K562 (cell line): ENCODE data around the gene UBE2D3. TPM values are rescaled to one million over a fixed set of nuclear protein-coding genes. Genes with fewer than 3 reads are reported as not detected.

Experiments used
- ADNP ChIP-seq: fragments of 200-800 bp; sonication (Bioruptor generic); IDR thresholded peaks from 2 replicates; pipeline ENCODE4 v1.6.1; 2016; ENCODE audit warnings: missing genetic modification characterization, missing compliant biosample characterization
- ARID4B ChIP-seq: sonication (generic); formaldehyde crosslinking; IDR thresholded peaks from 2 replicates; pipeline ENCODE4 v1.8.0; 2022; ENCODE audit warnings: mild to moderate bottlenecking, missing genetic modification reagents
- BDP1 ChIP-seq: IDR thresholded peaks from 3 replicates; pipeline ENCODE4 v1.6.1; 2011; ENCODE audit not compliant: insufficient read length, insufficient read depth
- BRF2 ChIP-seq: IDR thresholded peaks from 3 replicates; pipeline ENCODE4 v1.6.1; 2011; ENCODE audit warnings: borderline replicate concordance, mild to moderate bottlenecking; ENCODE audit not compliant: insufficient read length, insufficient read depth
- ELF4 ChIP-seq: fragments of 450-650 bp; formaldehyde crosslinking; IDR thresholded peaks from 2 replicates; pipeline ENCODE4 v1.4.0; 2022; ENCODE audit warnings: missing genetic modification characterization
- EZH2 ChIP-seq: IDR thresholded peaks from 2 replicates; pipeline ENCODE4 v1.6.1; 2012; ENCODE audit warnings: low read depth, mild to moderate bottlenecking, inconsistent platforms, low read length, borderline replicate concordance
- GTF2E2 ChIP-seq: fragments of 200-800 bp; sonication (Bioruptor generic); IDR thresholded peaks from 2 replicates; pipeline ENCODE4 v1.6.1; 2016; ENCODE audit warnings: missing genetic modification characterization, missing compliant biosample characterization
- HNRNPL ChIP-seq: fragments of 200-400 bp; formaldehyde crosslinking; IDR thresholded peaks from 2 replicates; pipeline ENCODE4 v1.6.1; 2017; ENCODE audit warnings: low read depth, mild to moderate bottlenecking, low read length
- KDM1A ChIP-seq, 2 experiments: fragments of 450-650 bp; IDR thresholded peaks; 2 replicates each; pipeline ENCODE4 v1.6.1; 2016; ENCODE audit warnings: mild to moderate bottlenecking in 2 of 2
- MAFG ChIP-seq: fragments of 450-650 bp; conservative IDR thresholded peaks from 2 replicates; pipeline ENCODE4 v1.6.1; 2016; ENCODE audit warnings: missing genetic modification characterization, missing compliant biosample characterization
- NFE2 ChIP-seq: IDR thresholded peaks from 2 replicates; pipeline ENCODE4 v1.6.1; 2014; ENCODE audit warnings: antibody characterized with exemption, low read depth
- PHF21A ChIP-seq: fragments of 450-650 bp; IDR thresholded peaks from 2 replicates; pipeline ENCODE4 v1.6.1; 2017; ENCODE audit warnings: low read depth, borderline replicate concordance
- PTRF ChIP-seq: fragments of 450-650 bp; IDR thresholded peaks from 2 replicates; pipeline ENCODE4 v1.6.1; 2016; ENCODE audit warnings: mild to moderate bottlenecking, missing genetic modification characterization, missing compliant biosample characterization
- SMARCB1 ChIP-seq: IDR thresholded peaks from 2 replicates; pipeline ENCODE4 v1.6.1; 2011; ENCODE audit warnings: improper control_type of control experiment, low read depth; ENCODE audit not compliant: insufficient read length
- SNAPC5 ChIP-seq: fragments of 250-450 bp; sonication (Bioruptor Pico); IDR thresholded peaks from 2 replicates; pipeline ENCODE4 v1.8.0; 2021; ENCODE audit warnings: moderate library complexity, mild to moderate bottlenecking, inconsistent platforms
- SNRNP70 ChIP-seq: fragments of 200-400 bp; formaldehyde crosslinking; optimal IDR thresholded peaks from 2 replicates; pipeline ENCODE3; 2017; ENCODE audit warnings: low read depth, low read length
- TCF3 ChIP-seq: sonication (generic); formaldehyde crosslinking; IDR thresholded peaks from 2 replicates; pipeline ENCODE4 v1.4.0; 2020; ENCODE audit warnings: mild to moderate bottlenecking, missing genetic modification reagents
- ZFP30 ChIP-seq: fragments of 250-450 bp; sonication (Bioruptor Pico); IDR thresholded peaks from 2 replicates; pipeline ENCODE4 v1.8.0; 2022; ENCODE audit warnings: moderate library complexity, mild to moderate bottlenecking, inconsistent platforms, borderline replicate concordance
- ZNF324 ChIP-seq: fragments of 250-450 bp; sonication (Bioruptor Pico); IDR thresholded peaks from 2 replicates; pipeline ENCODE4 v1.4.0; 2020; ENCODE audit warnings: mild to moderate bottlenecking
- ZNF551 ChIP-seq: fragments of 250-450 bp; sonication (Bioruptor Pico); IDR thresholded peaks from 2 replicates; pipeline ENCODE4 v1.5.0; 2021; ENCODE audit warnings: mild to moderate bottlenecking, moderate library complexity
- ZNF586 ChIP-seq: fragments of 450-650 bp; formaldehyde crosslinking; conservative IDR thresholded peaks from 2 replicates; pipeline ENCODE4 v1.4.0; 2020; ENCODE audit warnings: mild to moderate bottlenecking, moderate library complexity
- ZNF699 ChIP-seq: fragments of 250-450 bp; sonication (Bioruptor Pico); IDR thresholded peaks from 2 replicates; pipeline ENCODE4 v1.8.0; 2021; ENCODE audit warnings: mild to moderate bottlenecking, moderate library complexity; ENCODE audit not compliant: insufficient replicate concordance
- polyA plus RNA-seq, 8 experiments: library from polyadenylated mRNA; depleted of rRNA in 4 of 8; stranded (reverse) in 5 of 8; unstranded in 3 of 8; fragments of >200 nt; fragmentation: Nextera tagmentation in 2 of 8; fragmentation: Illumina TruSeq in 1 of 8; extraction: Ambion mirVana in 2 of 8; extraction: Trizol in 1 of 8; gene quantifications; 2 replicates each; pipeline versions ENCODE4 v1.2.1 to v1.2.3, GENCODE V29; 2011 to 2014; ENCODE audit warnings: inconsistent platforms in 1 of 8, missing spikeins in 1 of 8
- total RNA-seq, 7 experiments: library from RNA; depleted of rRNA in 6 of 7; stranded (reverse); fragments of >200 nt in 6 of 7; fragmentation: Illumina TruSeq in 2 of 7; extraction: Trizol in 2 of 7; gene quantifications; 2 replicates each; pipeline versions ENCODE4 v1.2.1 to v1.2.3, GENCODE V29; 2011 to 2021; ENCODE audit warnings: low replicate concordance in 1 of 7

The UBE2D3 gene
- total and polyA plus RNA-seq, 9 of the 15 experiments (the other 6 are each of a cell fraction or from before 2014, with no cell fraction given) = 191 to 618 (median 292) TPM

GRCh38 chr4:102760645-102761295, 66.6 kb downstream of the UBE2D3 start, which contains the start of gene MANBA (continued):
- TF ChIP-seq GTF2E2 (tag) (no peak), TCF3 (CRISPR knock-in tag) (no peak), ZNF586 (no peak), PHF21A (no peak), ZFP30 (no peak), SNAPC5 (CRISPR knock-in tag) (no peak), SNRNP70 (no peak), PTRF (tag) (no peak), MAFG (tag) (no peak), ZNF551 (CRISPR knock-in tag) (no peak), EZH2 (no peak), ELF4 (no peak), BDP1 (no peak), ZNF324 (CRISPR knock-in tag) (no peak), KDM1A (IDR thresholded peaks at IDR 0.05) (no peak), NFE2 (no peak), ZNF699 (no peak), SMARCB1 (no peak), HNRNPL (no peak), BRF2 (no peak), ADNP (no peak), ARID4B (CRISPR knock-in tag) (peak; percentile 82)
